ENCODE data around the gene NDRG3.

- TF ChIP-seq CTCF (IDR thresholded peaks at IDR 0.05), result no peak
- no peak for TF ChIP-seq POLR2AphosphoS5 (IDR thresholded peaks at IDR 0.05; ENCODE audit: insufficient read depth in 1 of 2, low read depth in 1 of 2)
- no peak for TF ChIP-seq POLR2A (IDR thresholded peaks at IDR 0.05)
Measured at GRCh38 chr20:36687850-36688249, 58.0 kb downstream of the NDRG3 start.

All from vagina (tissue), 2 donors.